ENCODE results near the gene KIR2DL1. TPM values are rescaled to one million over a fixed set of nuclear protein-coding genes. Genes with fewer than 3 reads are reported as not detected.
"Not testable (repeated sequence)": the region's sequence is repeated elsewhere in the genome, so short reads cannot be mapped to it uniquely, and the experiment has no call there.

Gene KIR2DL1
- total RNA-seq, 2 experiments from 2014 or later: not detected

DNA sequence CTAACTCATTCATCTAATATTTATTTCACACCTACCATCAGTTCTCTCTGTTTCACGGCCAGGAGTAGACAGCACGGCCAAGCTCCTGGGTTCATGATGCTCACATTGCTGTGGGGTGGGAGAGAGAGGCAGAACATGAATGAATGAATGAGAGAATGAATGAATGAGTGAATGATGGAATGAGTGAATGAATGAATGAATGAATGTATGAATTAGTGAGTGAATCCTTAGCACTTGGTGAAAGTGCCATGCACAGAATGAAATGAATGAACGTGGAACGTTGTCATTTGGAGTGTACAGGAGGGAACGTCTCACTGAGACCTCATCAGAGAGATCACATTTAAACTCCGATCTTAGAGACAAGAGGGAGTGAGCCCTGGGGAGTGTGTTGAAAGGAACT, 21.9 kb downstream of the KIR2DL1 start:
- peaks cover 36% of the 10 kb centered on the region for H3K27me3 Mint-ChIP-seq
- H3K4me1 Mint-ChIP-seq: peaks cover 10% of the 10 kb centered on the region
- no peak for DNase-seq
- H3K36me3 Mint-ChIP-seq: no peaks in the 10 kb centered on the region
- H3K27ac Mint-ChIP-seq: no peak overlapping the region
- no peak overlapping the region for H3K4me3 Mint-ChIP-seq
- H3K9me3 Mint-ChIP-seq: no peaks in the 10 kb centered on the region

- Mint-ChIP-seq H3K9me3 (no peaks in the 10 kb centered on the region), H3K27ac (no peak overlapping the region), H3K4me3 (peak overlapping the region; percentile 26), H3K27me3 (peaks cover 40% of the 10 kb centered on the region), H3K4me1 (peaks cover 10% of the 10 kb centered on the region), H3K36me3 (no peaks in the 10 kb centered on the region)
- no peak for DNase-seq
These were observed 23.2 kb downstream of the KIR2DL1 start for GRCh38 chr19:54792814-54793213.

DNA sequence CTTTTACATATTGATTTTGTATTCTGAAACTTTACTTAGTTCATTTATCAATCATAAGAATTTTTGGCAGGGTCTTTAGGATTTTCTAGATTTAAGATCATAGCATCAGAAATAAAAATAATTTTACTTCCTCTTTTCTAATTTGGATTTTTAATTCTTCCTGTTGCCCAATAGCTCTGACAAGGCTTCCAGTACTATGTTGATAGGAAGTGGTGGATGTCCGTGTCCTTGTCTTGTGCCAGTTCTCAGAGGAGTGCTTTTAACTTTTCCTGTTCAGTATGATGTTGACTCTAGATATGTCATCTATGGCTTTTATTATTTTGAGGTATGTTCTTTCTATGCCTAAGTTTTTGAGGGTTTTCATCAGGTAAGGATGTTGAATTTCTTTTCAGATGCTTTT, 26.2 kb downstream of the KIR2DL1 start:
- peaks cover 59% of the 10 kb centered on the region for H3K27me3 Mint-ChIP-seq
- no peak overlapping the region for H3K27ac Mint-ChIP-seq
- H3K36me3 Mint-ChIP-seq: no peaks in the 10 kb centered on the region
- H3K9me3 Mint-ChIP-seq: no peaks in the 10 kb centered on the region
- H3K4me3 Mint-ChIP-seq: no peak overlapping the region
- H3K4me1 Mint-ChIP-seq: peaks cover 10% of the 10 kb centered on the region
- DNase-seq: no peak

GRCh38 chr19:54803410-54803809, 33.8 kb downstream of the KIR2DL1 start, which contains the start of gene KIR2DL4:
Gene KIR2DL4, plus strand, starts transcription at chr19:54803610. Its CDS starts 42 bp downstream, at chr19:54803652.
- H3K9me3 Mint-ChIP-seq: no peaks in the 10 kb centered on the region
- no peak for DNase-seq
- no peak within 1 kb of the TSS for H3K27ac Mint-ChIP-seq
- H3K4me1 Mint-ChIP-seq: no peaks in the 10 kb centered on the region
- no peak within 1 kb of the TSS for H3K4me3 Mint-ChIP-seq
- peaks cover 27% of the 10 kb centered on the region for H3K27me3 Mint-ChIP-seq
- H3K36me3 Mint-ChIP-seq: no peaks in the 10 kb centered on the region

- Mint-ChIP-seq H3K4me3 (no peak overlapping the region), H3K27ac (no peak overlapping the region), H3K9me3 (no peaks in the 10 kb centered on the region), H3K27me3 (peaks cover 20% of the 10 kb centered on the region), H3K36me3 (no peaks in the 10 kb centered on the region), H3K4me1 (no peaks in the 10 kb centered on the region)
- no peak for DNase-seq
These were observed 34.5 kb downstream of the KIR2DL1 start for GRCh38 chr19:54804101-54804500.

DNA sequence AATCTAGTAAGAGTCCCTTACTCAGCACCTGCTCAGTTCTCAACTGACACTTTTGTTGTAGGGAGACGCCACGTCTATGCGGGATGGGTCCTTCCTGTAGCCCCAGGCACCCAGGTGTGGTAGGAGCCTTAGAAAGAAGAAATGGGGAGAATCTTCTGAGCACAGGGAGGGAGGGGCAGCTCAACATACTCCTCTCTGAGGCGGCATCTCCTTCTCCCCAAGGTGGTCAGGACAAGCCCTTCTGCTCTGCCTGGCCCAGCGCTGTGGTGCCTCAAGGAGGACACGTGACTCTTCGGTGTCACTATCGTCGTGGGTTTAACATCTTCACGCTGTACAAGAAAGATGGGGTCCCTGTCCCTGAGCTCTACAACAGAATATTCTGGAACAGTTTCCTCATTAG, 35.0 kb downstream of the KIR2DL1 start:
- Mint-ChIP-seq H3K9me3 (no peaks in the 10 kb centered on the region), H3K36me3 (no peaks in the 10 kb centered on the region), H3K4me3 (no peak overlapping the region), H3K27ac (no peak overlapping the region), H3K4me1 (no peaks in the 10 kb centered on the region), H3K27me3 (peaks cover 15% of the 10 kb centered on the region)
- no peak for DNase-seq

GRCh38 chr19:54805665-54806515, 36.3 kb downstream of the KIR2DL1 start:
- Mint-ChIP-seq H3K36me3 (no peaks in the 10 kb centered on the region), H3K4me1 (no peaks in the 10 kb centered on the region), H3K4me3 (no peak overlapping the region), H3K27me3 (peaks cover 11% of the 10 kb centered on the region), H3K9me3 (no peaks in the 10 kb centered on the region), H3K27ac (no peak overlapping the region)
- no peak for DNase-seq

- Mint-ChIP-seq H3K4me3 (no peak overlapping the region), H3K36me3 (no peaks in the 10 kb centered on the region), H3K4me1 (no peaks in the 10 kb centered on the region), H3K27ac (no peak overlapping the region), H3K27me3 (peaks cover 11% of the 10 kb centered on the region), H3K9me3 (no peaks in the 10 kb centered on the region)
- no peak for DNase-seq
These were observed 36.9 kb downstream of the KIR2DL1 start for GRCh38 chr19:54806516-54806838.

- H3K4me3 Mint-ChIP-seq, H3K27me3 Mint-ChIP-seq, H3K27ac Mint-ChIP-seq, H3K36me3 Mint-ChIP-seq, H3K4me1 Mint-ChIP-seq, DNase-seq, H3K9me3 Mint-ChIP-seq: not testable (repeated sequence)
These were observed 45.0 kb downstream of the KIR2DL1 start for GRCh38 chr19:54814571-54814970.

GRCh38 chr19:54816251-54816650, 46.7 kb downstream of the KIR2DL1 start, which contains the start of gene KIR3DL1:
Gene KIR3DL1, plus strand, starts transcription at chr19:54816468.
- not testable (repeated sequence) for H3K27me3 Mint-ChIP-seq, H3K4me1 Mint-ChIP-seq, H3K9me3 Mint-ChIP-seq, H3K36me3 Mint-ChIP-seq, H3K4me3 Mint-ChIP-seq, DNase-seq, H3K27ac Mint-ChIP-seq

GRCh38 chr19:54817670-54818536, 48.3 kb downstream of the KIR2DL1 start:
- H3K9me3 Mint-ChIP-seq: no peaks in the 10 kb centered on the region
- no peaks in the 10 kb centered on the region for H3K36me3 Mint-ChIP-seq
- H3K4me3 Mint-ChIP-seq: no peak overlapping the region
- H3K4me1 Mint-ChIP-seq: no peaks in the 10 kb centered on the region
- H3K27me3 Mint-ChIP-seq: peaks cover 6% of the 10 kb centered on the region
- no peak for DNase-seq
- no peak overlapping the region for H3K27ac Mint-ChIP-seq

- H3K36me3 Mint-ChIP-seq, H3K27ac Mint-ChIP-seq, H3K4me3 Mint-ChIP-seq, DNase-seq, H3K4me1 Mint-ChIP-seq, H3K9me3 Mint-ChIP-seq: not testable (repeated sequence)
- H3K27me3 Mint-ChIP-seq: peaks cover 13% of the 10 kb centered on the region
These were observed 54.8 kb downstream of the KIR2DL1 start for GRCh38 chr19:54824416-54824815.

GRCh38 chr19:54825326-54825725, 55.7 kb downstream of the KIR2DL1 start:
- not testable (repeated sequence) for DNase-seq, H3K4me1 Mint-ChIP-seq, H3K4me3 Mint-ChIP-seq, H3K9me3 Mint-ChIP-seq, H3K36me3 Mint-ChIP-seq, H3K27ac Mint-ChIP-seq
- peaks cover 12% of the 10 kb centered on the region for H3K27me3 Mint-ChIP-seq

GRCh38 chr19:54828064-54828463, 58.5 kb downstream of the KIR2DL1 start:
- H3K4me3 Mint-ChIP-seq, H3K9me3 Mint-ChIP-seq, H3K36me3 Mint-ChIP-seq, H3K4me1 Mint-ChIP-seq, DNase-seq, H3K27ac Mint-ChIP-seq: not testable (repeated sequence)
- H3K27me3 Mint-ChIP-seq: peaks cover 12% of the 10 kb centered on the region

DNA sequence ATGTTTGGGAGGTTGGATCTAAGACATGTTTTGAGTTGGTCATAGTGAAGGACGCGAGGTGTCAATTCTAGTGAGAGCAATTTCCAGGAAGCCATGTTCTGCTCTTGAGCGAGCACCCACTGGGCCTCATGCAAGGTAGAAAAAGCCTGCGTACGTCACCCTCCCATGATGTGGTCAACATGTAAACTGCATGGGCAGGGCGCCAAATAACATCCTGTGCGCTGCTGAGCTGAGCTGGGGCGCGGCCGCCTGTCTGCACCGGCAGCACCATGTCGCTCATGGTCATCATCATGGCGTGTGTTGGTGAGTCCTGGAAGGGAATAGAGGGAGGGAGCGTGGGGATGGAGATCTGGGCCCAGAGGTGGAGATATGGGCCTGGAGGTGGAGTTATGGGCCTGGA, 62.9 kb downstream of the KIR2DL1 start, which contains the start of gene KIR2DS4:
Gene KIR2DS4, plus strand, starts transcription at position 181 of the 400 bp plus-strand sequence.
- not testable (repeated sequence) for H3K27me3 Mint-ChIP-seq, H3K27ac Mint-ChIP-seq, H3K4me3 Mint-ChIP-seq, H3K4me1 Mint-ChIP-seq, H3K36me3 Mint-ChIP-seq, H3K9me3 Mint-ChIP-seq, DNase-seq

All from activated naive CD8-positive, alpha-beta T cell treated with anti-CD3 and anti-CD28 coated beads for 36 hours (primary cell).